Aorta (tissue), 5 donors: ENCODE measurements around the gene GLRX2. TPM values are rescaled to one million over a fixed set of nuclear protein-coding genes. Genes with fewer than 3 reads are reported as not detected.

Experiments used
- ATAC-seq: fragments of 200-7000 bp; cut with Tn5 transposase; one replicate; pipeline ENCODE4 v1.9.1; 2022; ENCODE audit warnings: moderate library complexity; ENCODE audit not compliant: low FRiP score
- DNase-seq, 2 donors: peaks; one replicate each; pipeline ENCODE4 v3.0.0-alpha.2; 2020
- H3K27ac ChIP-seq, 2 donors: one replicate each; pipeline ENCODE4 v1.5.1; 2013; ENCODE audit warnings: low read length in 2 of 2, mild to moderate bottlenecking in 2 of 2, moderate library complexity in 2 of 2, control low read depth in 1 of 2, inconsistent platforms in 1 of 2, low read depth in 1 of 2
- H3K27me3 ChIP-seq, 2 donors: one replicate each; pipeline ENCODE4 v1.6.1; 2013; ENCODE audit warnings: control low read depth in 1 of 2, low read length in 1 of 2, mild to moderate bottlenecking in 1 of 2, moderate library complexity in 1 of 2; ENCODE audit not compliant: insufficient read depth in 2 of 2, control insufficient read depth in 1 of 2
- H3K36me3 ChIP-seq, 2 donors: one replicate each; pipeline ENCODE4 v1.6.1; 2013; ENCODE audit warnings: control low read depth in 1 of 2, low read length in 1 of 2, mild to moderate bottlenecking in 1 of 2; ENCODE audit not compliant: insufficient read depth in 2 of 2, control insufficient read depth in 1 of 2
- H3K4me1 ChIP-seq, 2 donors: one replicate each; pipeline ENCODE4 v1.6.1; 2013; ENCODE audit warnings: low read length in 2 of 2, control low read depth in 1 of 2, mild to moderate bottlenecking in 1 of 2, moderate library complexity in 1 of 2; ENCODE audit not compliant: insufficient read depth in 2 of 2, control insufficient read depth in 1 of 2
- H3K4me3 ChIP-seq, 2 donors: one replicate each; pipeline ENCODE4 v1.5.1; 2013; ENCODE audit warnings: low read length in 2 of 2, control low read depth in 1 of 2, mild to moderate bottlenecking in 1 of 2
- H3K9me3 ChIP-seq: one replicate; pipeline ENCODE4 v1.6.1; 2013; ENCODE audit warnings: mild to moderate bottlenecking, low read length; ENCODE audit not compliant: control insufficient read depth
- WGBS, 2 donors: extraction: QIAGEN DNeasy Blood & Tissue Kit; methylation state at CpG; one replicate each; pipeline ENCODE4 v1.1.7; 2013; 5-methylcytosine and 5-hydroxymethylcytosine counted together
- intact Hi-C, 2 donors: fragments of 100-400 bp; cut with DNase I; formaldehyde crosslinking; loops; one replicate each; pipeline versions ENCODE4 v1.14.2 to v1.15.0; 2022
- polyA plus RNA-seq, 2 donors: library from polyadenylated mRNA; stranded (reverse); fragments of 200-250 nt; gene quantifications; one replicate each; pipeline ENCODE4 v1.2.3, GENCODE V29; 2013
- total RNA-seq, 2 donors: library from RNA; stranded (reverse); fragmentation: NEBNext Ultra II Directional; extraction: Animal tissue kit (Norgen Biotek cat#: 25700); gene quantifications; one replicate each; pipeline ENCODE4 v1.2.1, GENCODE V29; 2021
- donor health status: healthy with polysubstance abuse.
- donor health status: Bipolar disorder and iron deficiency.
- donor health status: DM: no; HTN: no; CAD: no.
- donor health status: DM: no; HTN: no; CAD: no.
- donor health status: DM: yes; HTN: yes; CAD: no.

The GLRX2 gene
- total and polyA plus RNA-seq, 4 donors = 13.4 to 30.8 (median 14.6) TPM

DNA sequence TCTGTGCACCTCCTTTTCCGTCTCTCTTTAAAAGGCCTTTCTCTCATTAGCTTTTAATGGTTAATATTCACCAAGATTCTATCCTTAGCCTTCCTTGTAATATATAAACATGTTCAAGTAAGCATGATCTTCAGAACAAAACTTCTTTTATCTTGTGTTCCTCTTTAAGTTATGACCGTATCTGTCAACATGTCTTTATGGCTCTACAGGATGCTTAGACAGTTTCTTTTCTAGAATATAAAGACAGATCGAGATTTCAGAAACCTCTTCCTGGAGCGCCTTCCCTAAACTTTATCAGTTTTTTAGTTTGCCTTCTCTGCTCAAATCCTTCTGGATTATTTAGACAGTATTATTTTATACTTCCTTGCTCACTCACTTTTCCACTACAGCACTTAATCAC, 38.6 kb downstream of the GLRX2 start:
- 90 to 92% methylated on average over 4 of the region's 4 CpGs for WGBS, 2 donors
- Histone ChIP-seq H3K27me3 (no peaks in the 10 kb centered on the region), H3K27ac (no peak overlapping the region), H3K4me1 (peaks cover 2 to 4% of the 10 kb centered on the region in 2 donors), H3K9me3 (no peaks in the 10 kb centered on the region), H3K36me3 (peaks cover 0 to 3% of the 10 kb centered on the region in 2 donors), H3K4me3 (no peak overlapping the region)
- intact Hi-C loops = no loop called here
- DNase-seq (no peak), ATAC-seq (no peak)

DNA sequence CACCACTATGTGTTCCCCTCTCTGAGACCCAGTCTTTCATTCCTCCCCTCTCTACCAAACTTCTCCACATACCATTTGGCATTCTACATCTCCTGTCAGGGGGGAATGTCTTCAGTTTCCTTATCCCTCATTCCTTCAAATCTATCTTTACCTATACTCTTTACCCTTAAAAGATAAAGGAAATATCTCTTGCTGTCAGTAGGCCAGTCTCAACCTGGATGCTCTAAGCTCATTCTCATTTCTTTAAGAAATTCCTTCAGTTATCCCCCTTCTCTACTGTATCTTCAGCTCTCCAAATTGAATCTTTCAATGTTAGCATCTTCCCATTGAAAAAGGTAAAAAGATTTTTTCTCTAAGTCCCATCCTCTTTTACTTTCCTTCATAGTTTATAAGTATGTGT, 39.3 kb downstream of the GLRX2 start:
- intact Hi-C loops = no loop called here
- no peak for ATAC-seq
- H3K27ac ChIP-seq = no peak overlapping the region
- no peak overlapping the region for H3K4me3 ChIP-seq
- peaks cover 0 to 3% of the 10 kb centered on the region in 2 donors for H3K36me3 ChIP-seq
- no peak for DNase-seq
- peaks cover 2 to 4% of the 10 kb centered on the region in 2 donors for H3K4me1 ChIP-seq
- no peaks in the 10 kb centered on the region for H3K27me3 ChIP-seq
- H3K9me3 ChIP-seq = no peaks in the 10 kb centered on the region

DNA sequence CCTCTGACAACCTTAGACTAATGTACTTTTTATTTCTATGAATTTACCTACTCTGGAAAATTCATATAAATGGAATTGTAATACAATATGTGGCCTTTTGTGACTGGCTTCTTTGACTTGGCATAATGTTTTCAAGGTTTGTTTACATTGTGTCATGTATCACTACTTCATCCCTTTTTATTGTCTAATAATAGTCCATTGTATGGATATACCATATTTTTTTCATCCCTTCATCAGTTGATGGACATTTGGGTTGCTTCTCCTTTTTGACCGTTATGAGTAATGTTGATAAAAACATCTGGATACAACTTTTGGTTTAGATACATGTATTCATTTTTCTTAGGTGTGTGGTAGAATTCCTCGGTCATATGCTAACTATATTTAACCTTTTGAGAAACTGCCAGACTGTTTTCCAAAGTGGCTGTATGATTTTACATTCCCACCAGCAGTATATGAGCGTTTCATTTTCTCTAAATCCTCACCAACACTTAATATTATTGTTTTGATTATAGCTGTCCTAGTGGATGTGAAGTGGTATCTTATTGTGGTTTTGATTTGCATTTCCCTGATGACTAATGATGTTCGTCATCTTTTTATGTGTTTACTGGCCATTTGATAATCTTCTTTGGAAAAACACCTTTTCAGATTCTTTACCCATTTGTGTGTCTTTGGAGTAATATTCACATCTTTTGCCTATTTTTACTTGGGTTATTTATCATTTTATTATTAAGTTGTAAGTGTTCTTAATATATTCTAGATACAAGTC, 42.3 kb downstream of the GLRX2 start:
- peaks cover 2 to 4% of the 10 kb centered on the region in 2 donors for H3K4me1 ChIP-seq
- H3K4me3 ChIP-seq = no peak overlapping the region
- H3K27ac ChIP-seq = no peak overlapping the region
- no peaks in the 10 kb centered on the region for H3K27me3 ChIP-seq
- ATAC-seq (no peak), DNase-seq (no peak)
- intact Hi-C loops = loop anchor here in 1 of 2 donors (5.0 kb wide), 1 partner anchor 39 kb away; no protein-coding TSS in a partner anchor
- H3K9me3 ChIP-seq = no peaks in the 10 kb centered on the region
- 93 to 94% methylated on average over 4 of the region's 4 CpGs for WGBS, 2 donors
- no peaks in the 10 kb centered on the region for H3K36me3 ChIP-seq

DNA sequence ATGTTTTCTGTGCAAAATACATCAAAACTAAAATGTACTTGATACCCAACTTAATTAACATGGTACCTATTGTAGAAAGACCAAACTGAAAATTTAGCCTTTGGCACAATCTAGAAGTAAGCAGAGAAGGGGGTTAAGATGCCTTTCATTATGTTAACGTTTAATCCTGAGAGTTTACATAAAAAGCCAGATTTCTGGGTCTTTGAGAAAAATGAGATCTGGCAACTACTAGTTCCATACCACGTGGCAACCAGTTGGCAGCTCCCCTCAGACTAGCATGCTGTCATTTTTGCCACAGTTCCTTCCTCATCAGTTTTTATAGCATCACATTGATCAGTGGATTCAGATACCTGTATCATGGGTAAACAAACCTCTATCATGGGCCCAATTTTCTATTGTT, 44.3 kb downstream of the GLRX2 start:
- Histone ChIP-seq H3K4me1 (peaks cover 2 to 3% of the 10 kb centered on the region in 2 donors), H3K27ac (no peak overlapping the region), H3K4me3 (peak overlapping the region; percentile 4 to 62), H3K36me3 (no peaks in the 10 kb centered on the region), H3K9me3 (no peaks in the 10 kb centered on the region), H3K27me3 (no peaks in the 10 kb centered on the region)
- intact Hi-C loops = loop anchor here (2.0 to 5.0 kb wide), 2 partner anchors 41 to 44 kb away; partner anchors contain the start of gene GLRX2 (in 1 of the 2)
- ATAC-seq (no peak), DNase-seq (no peak)
- 2 to 3% methylated on average over 2 of the region's 2 CpGs for WGBS, 2 donors

DNA sequence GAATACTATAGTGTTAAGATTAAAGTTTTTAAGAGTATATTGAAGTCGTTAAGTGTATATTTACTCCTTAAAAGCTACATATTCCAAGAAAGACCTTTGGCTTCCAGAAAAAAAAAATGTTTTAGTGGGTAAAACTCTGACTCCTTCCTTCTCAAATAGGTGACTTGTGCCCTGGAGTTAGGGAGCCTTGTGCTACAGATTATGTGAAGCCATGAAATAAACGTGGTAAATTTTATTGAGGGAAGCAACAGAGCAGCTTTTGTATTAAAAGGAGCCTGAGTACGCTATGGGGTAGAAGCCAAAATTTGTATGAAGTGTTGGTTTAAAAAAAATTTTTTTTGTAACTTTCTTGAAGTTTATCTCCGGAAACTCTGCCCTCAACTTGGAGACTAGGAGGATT, 44.8 kb downstream of the GLRX2 start:
- DNase-seq (no peak), ATAC-seq (no peak)
- no peaks in the 10 kb centered on the region for H3K36me3 ChIP-seq
- peak overlapping the region; percentile 62 to 73 for H3K4me3 ChIP-seq
- no peaks in the 10 kb centered on the region for H3K9me3 ChIP-seq
- intact Hi-C loops = loop anchor here (2.0 to 5.0 kb wide), 2 partner anchors 42 to 44 kb away; partner anchors contain the start of gene GLRX2 (in 1 of the 2)
- peak overlapping the region in 1 of 2 donors; percentile 36 for H3K27ac ChIP-seq
- WGBS, 2 donors = 1 to 2% methylated on average over 4 of the region's 4 CpGs
- H3K4me1 ChIP-seq = peaks cover 2 to 3% of the 10 kb centered on the region in 2 donors
- no peaks in the 10 kb centered on the region for H3K27me3 ChIP-seq

DNA sequence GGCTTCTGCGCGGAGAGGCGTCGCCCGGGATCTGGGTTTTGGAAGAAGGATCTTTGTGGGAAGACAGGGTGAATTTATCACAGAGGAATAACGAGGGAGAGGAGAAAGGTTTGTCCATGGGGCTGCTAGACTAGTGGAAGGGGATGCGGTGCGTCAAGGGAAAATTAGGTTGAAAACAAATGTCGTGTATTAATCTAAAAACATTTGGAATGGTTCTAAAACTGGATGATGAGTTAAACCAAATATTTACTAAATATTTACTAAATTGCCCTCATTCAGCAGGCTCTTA, 45.2 kb downstream of the GLRX2 start:
- WGBS, 2 donors = 0% methylated on average over 9 of the region's 9 CpGs
- intact Hi-C loops = loop anchor here (2.0 to 5.0 kb wide), 2 partner anchors 42 to 45 kb away; partner anchors contain the start of gene GLRX2 (in 1 of the 2)
- Histone ChIP-seq H3K4me3 (peak overlapping the region; percentile 62 to 73), H3K36me3 (no peaks in the 10 kb centered on the region), H3K27me3 (no peaks in the 10 kb centered on the region), H3K9me3 (no peaks in the 10 kb centered on the region), H3K4me1 (peaks cover 2 to 3% of the 10 kb centered on the region in 2 donors), H3K27ac (peak overlapping the region in 1 of 2 donors; percentile 99)
- ATAC-seq = no peak
- DNase-seq = no peak

DNA sequence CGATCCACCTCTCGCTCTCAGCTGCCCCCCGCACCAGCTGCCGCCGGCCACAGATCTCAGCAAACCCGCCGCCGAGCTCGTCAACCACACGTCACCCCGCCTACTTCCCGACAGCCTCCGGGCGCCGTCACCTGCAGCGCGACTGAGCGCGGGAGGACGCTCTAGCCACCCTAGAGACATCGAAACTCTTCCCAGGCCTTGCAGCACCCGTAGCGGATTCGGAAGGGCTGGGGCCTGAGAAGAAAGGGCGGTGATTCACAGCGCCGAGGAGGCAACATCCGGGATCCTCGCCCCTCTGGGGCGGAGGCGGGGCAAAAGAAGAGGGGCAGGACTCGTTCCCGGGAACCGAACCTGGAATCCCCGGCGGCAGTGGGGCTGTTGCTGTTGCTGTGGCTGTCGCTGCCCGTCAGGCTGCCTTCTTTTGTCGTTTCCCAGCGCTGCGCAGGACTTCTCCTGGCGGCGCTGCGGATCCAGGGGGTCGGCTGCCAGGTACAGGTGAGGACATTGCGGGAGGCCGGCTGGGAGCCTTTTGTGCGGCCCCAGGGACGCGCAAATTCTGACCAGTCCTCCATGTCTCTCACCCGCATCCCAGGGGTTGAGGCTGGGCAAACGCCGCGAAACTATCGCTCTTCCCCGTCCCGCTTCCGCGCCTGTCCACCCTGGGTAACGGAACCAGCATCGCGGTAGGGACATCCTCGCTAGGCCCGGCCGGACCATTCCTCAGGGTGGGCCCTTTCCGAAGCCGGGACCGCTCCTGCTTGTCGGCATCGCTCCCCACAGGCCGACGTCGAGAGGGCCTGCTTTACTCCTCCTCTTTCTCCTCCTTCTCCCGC, 45.7 kb downstream of the GLRX2 start, which contains the start of the genes RO60 and UCHL5:
Gene RO60, plus strand, starts transcription at position 331 of the 833 bp plus-strand sequence. CDS start 9,443 bp downstream, outside the sequence.
Gene UCHL5, minus strand, starts transcription at position 79 of the 833 bp plus-strand sequence. CDS start 100 bp downstream, outside the sequence.
- H3K4me1 ChIP-seq = peaks cover 1 to 3% of the 10 kb centered on the region in 2 donors
- H3K9me3 ChIP-seq = no peaks in the 10 kb centered on the region
- no peaks in the 10 kb centered on the region for H3K36me3 ChIP-seq
- intact Hi-C loops = loop anchor here (1.0 to 5.0 kb wide), 3 partner anchors 43 to 62 kb away; partner anchors contain the start of gene GLRX2 (in 1 of the 2)
- WGBS, 2 donors = 0% methylated on average over 68 to 74 of the region's 74 CpGs
- peak; percentile 98 for DNase-seq
- H3K27ac ChIP-seq = peak within 1 kb of the TSS; percentile 96 to 99
- peak within 1 kb of the TSS; percentile 62 to 73 for H3K4me3 ChIP-seq
- ATAC-seq = peak; percentile 99
- H3K27me3 ChIP-seq = no peaks in the 10 kb centered on the region

DNA sequence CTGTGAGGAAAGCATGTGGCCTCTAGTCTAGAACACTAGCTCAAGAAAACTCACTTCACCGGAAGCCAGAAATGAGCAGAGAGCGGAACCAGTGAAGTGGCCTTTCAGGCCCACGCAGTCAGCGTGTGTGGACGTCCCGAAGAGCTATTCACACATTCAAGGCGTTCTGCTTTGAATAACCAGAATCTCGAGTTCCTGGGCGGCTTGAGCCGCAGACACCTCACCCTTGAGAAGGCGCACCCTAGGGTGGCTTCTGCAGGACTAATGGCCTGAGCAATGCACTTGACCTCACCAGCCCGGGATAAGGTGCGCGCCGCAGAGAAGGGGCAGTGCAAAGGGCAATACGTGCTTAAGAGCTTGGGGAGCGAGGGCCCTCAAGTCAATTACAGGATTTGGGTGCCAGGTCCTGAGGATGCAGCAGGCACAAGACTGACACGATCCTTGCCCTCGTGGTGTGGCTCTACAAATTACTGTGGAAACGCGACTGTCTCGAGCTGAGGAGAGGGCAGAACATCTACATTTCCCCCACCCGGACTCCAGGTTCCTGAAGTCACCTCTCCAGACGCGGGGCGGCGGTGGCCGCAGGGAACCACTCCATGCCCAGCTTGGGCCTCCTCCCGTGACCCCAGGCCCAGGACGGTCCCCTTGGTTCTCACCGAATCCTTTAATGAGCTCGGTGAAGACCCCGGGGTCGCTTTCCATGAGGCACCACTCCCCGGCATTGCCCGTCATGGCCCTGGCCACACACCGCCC, 46.5 kb downstream of the GLRX2 start:
- intact Hi-C loops = loop anchor here in 1 of 2 donors (1.0 kb wide), 1 partner anchor 63 kb away; no protein-coding TSS in a partner anchor
- Histone ChIP-seq H3K27me3 (no peaks in the 10 kb centered on the region), H3K27ac (peak overlapping the region; percentile 3 to 99), H3K36me3 (no peaks in the 10 kb centered on the region), H3K9me3 (no peaks in the 10 kb centered on the region), H3K4me3 (peak overlapping the region; percentile 31 to 73), H3K4me1 (peaks cover 0 to under 1% of the 10 kb centered on the region in 2 donors)
- DNase-seq (peak; percentile 54 to 79), ATAC-seq (peak; percentile 37)
- WGBS, 2 donors = 0 to 2% methylated on average over 36 to 37 of the region's 37 CpGs
